Measurements from ENCODE around the gene GIPC1.

GRCh38 chr19:14432791-14433553 is 63.0 kb downstream of the GIPC1 start, which contains the start of gene PKN1:
- TF ChIP-seq, protein P1, sequence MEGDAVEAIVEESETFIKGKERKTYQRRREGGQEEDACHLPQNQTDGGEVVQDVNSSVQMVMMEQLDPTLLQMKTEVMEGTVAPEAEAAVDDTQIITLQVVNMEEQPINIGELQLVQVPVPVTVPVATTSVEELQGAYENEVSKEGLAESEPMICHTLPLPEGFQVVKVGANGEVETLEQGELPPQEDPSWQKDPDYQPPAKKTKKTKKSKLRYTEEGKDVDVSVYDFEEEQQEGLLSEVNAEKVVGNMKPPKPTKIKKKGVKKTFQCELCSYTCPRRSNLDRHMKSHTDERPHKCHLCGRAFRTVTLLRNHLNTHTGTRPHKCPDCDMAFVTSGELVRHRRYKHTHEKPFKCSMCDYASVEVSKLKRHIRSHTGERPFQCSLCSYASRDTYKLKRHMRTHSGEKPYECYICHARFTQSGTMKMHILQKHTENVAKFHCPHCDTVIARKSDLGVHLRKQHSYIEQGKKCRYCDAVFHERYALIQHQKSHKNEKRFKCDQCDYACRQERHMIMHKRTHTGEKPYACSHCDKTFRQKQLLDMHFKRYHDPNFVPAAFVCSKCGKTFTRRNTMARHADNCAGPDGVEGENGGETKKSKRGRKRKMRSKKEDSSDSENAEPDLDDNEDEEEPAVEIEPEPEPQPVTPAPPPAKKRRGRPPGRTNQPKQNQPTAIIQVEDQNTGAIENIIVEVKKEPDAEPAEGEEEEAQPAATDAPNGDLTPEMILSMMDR (IDR thresholded peaks at IDR 0.05), result no peak
- no peak for TF ChIP-seq POLR2A (IDR thresholded peaks at IDR 0.05)
- no peak for TF ChIP-seq EP300 (IDR thresholded peaks at IDR 0.05)

Measured in ovary (tissue), 3 donors.